Measurements from ENCODE around the gene CATSPER1.

CATSPER1 gene

GRCh38 chr11:66026017-66026529 lies at the start of gene CATSPER1:
Gene CATSPER1 (minus strand): TSS chr11:66026479. CDS start chr11:66026379, 100 bp downstream.
- DNase-seq (ENCODE audit: low read depth): no peak
- no peak for TF ChIP-seq CTCF (conservative IDR thresholded peaks at IDR 0.05; ENCODE audit: low read length)
- H3K4me3 ChIP-seq (ENCODE audit: low read length): no peak within 1 kb of the TSS

- TF ChIP-seq CTCF (conservative IDR thresholded peaks at IDR 0.05; ENCODE audit: low read length): no peak
- DNase-seq (ENCODE audit: low read depth): no peak
- no peak overlapping the region for H3K4me3 ChIP-seq (ENCODE audit: low read length)
Observed at GRCh38 chr11:66075273-66075672, 49.0 kb upstream of the CATSPER1 start.

GRCh38 chr11:66073669-66074068 lies 47.4 kb upstream of the CATSPER1 start:
- DNase-seq (ENCODE audit: low read depth): no peak
- no peak for TF ChIP-seq CTCF (conservative IDR thresholded peaks at IDR 0.05; ENCODE audit: low read length)
- H3K4me3 ChIP-seq (ENCODE audit: low read length): no peak overlapping the region

- no peak overlapping the region; the same call in 1 of the 2 replicates for H3K4me3 ChIP-seq (ENCODE audit: low read length)
- no peak for DNase-seq (ENCODE audit: low read depth)
Observed at GRCh38 chr11:66072518-66072917, 46.2 kb upstream of the CATSPER1 start.

GRCh38 chr11:66072081-66072480 lies 45.8 kb upstream of the CATSPER1 start:
- peak overlapping the region; percentile 72 for H3K4me3 ChIP-seq (ENCODE audit: low read length)
- DNase-seq (ENCODE audit: low read depth): no peak
- no peak for TF ChIP-seq CTCF (conservative IDR thresholded peaks at IDR 0.05; ENCODE audit: low read length)

More at GRCh38 chr11:66072518-66072917, 46.2 kb upstream of the CATSPER1 start:
- no peak for TF ChIP-seq CTCF (conservative IDR thresholded peaks at IDR 0.05; ENCODE audit: low read length)

GRCh38 chr11:66071381-66071801 lies 45.1 kb upstream of the CATSPER1 start:
- no peak for DNase-seq (ENCODE audit: low read depth)
- no peak for TF ChIP-seq CTCF (conservative IDR thresholded peaks at IDR 0.05; ENCODE audit: low read length)
- peak overlapping the region; percentile 72 for H3K4me3 ChIP-seq (ENCODE audit: low read length)

- H3K4me3 ChIP-seq (ENCODE audit: low read length): peak overlapping the region; percentile 72
- TF ChIP-seq CTCF (conservative IDR thresholded peaks at IDR 0.05; ENCODE audit: low read length): no peak
- DNase-seq (ENCODE audit: low read depth): peak; percentile 28
Observed at GRCh38 chr11:66070604-66071380, 44.5 kb upstream of the CATSPER1 start.

All from AG10803 (cell line).